Neuronal stem cell (in vitro differentiated cells): ENCODE data around the gene PTPRM.

Experiments used
- DNase-seq: peaks from one replicate; pipeline ENCODE4 v3.0.0-alpha.2; 2013; ENCODE audit warnings: low spot score
- H2AFZ ChIP-seq: one replicate; pipeline ENCODE4 v1.6.1; 2013; ENCODE audit warnings: mild to moderate bottlenecking, low read length, inconsistent platforms
- H2AK5ac ChIP-seq: 2 replicates; pipeline ENCODE4 v1.6.1; 2013; ENCODE audit warnings: low read depth, mild to moderate bottlenecking, inconsistent platforms, low read length, moderate library complexity, mixed read lengths
- H2BK120ac ChIP-seq: 2 replicates; pipeline ENCODE4 v1.6.1; 2013; ENCODE audit warnings: low read depth, mild to moderate bottlenecking, inconsistent platforms, low read length, moderate library complexity, mixed read lengths
- H2BK12ac ChIP-seq: one replicate; pipeline ENCODE4 v1.6.1; 2013; ENCODE audit warnings: low read length, inconsistent platforms
- H2BK15ac ChIP-seq: 2 replicates; pipeline ENCODE4 v1.6.1; 2013; ENCODE audit warnings: mild to moderate bottlenecking, low read length, inconsistent platforms, mixed read lengths
- H2BK5ac ChIP-seq: one replicate; pipeline ENCODE4 v1.6.1; 2013; ENCODE audit warnings: inconsistent platforms, mild to moderate bottlenecking, low read length, moderate library complexity
- H3K14ac ChIP-seq: one replicate; pipeline ENCODE4 v1.6.1; 2013; ENCODE audit warnings: low read length, inconsistent platforms
- H3K18ac ChIP-seq: 2 replicates; pipeline ENCODE4 v1.6.1; 2013; ENCODE audit warnings: low read length, inconsistent platforms
- H3K23ac ChIP-seq: 2 replicates; pipeline ENCODE4 v1.6.1; 2013; ENCODE audit warnings: low read depth, mild to moderate bottlenecking, mixed read lengths, low read length, inconsistent platforms; ENCODE audit not compliant: poor library complexity
- H3K27ac ChIP-seq: replicated peaks from 3 replicates; pipeline ENCODE4 v1.5.1; 2013; ENCODE audit warnings: low read length, inconsistent platforms
- H3K27me3 ChIP-seq, 3 experiments: 2 replicates each; pipeline ENCODE4 v1.6.1; 2013; ENCODE audit warnings: low read length in 3 of 3, mild to moderate bottlenecking in 2 of 3, inconsistent platforms in 1 of 3, low read depth in 1 of 3, mixed read lengths in 1 of 3, moderate library complexity in 1 of 3; ENCODE audit not compliant: control insufficient read depth in 3 of 3, insufficient read depth in 3 of 3
- H3K36me3 ChIP-seq, 2 donors: replicated peaks in 1 of 2; 2 replicates each; pipeline ENCODE4 v1.6.1; 2013; ENCODE audit warnings: low read length in 2 of 2; ENCODE audit not compliant: control insufficient read depth in 2 of 2, insufficient read depth in 2 of 2
- H3K4ac ChIP-seq: 2 replicates; pipeline ENCODE4 v1.6.1; 2013; ENCODE audit warnings: inconsistent platforms, mild to moderate bottlenecking, low read length, moderate library complexity
- H3K4me1 ChIP-seq, 2 donors: 1 replicate in 1 of 2; 2 replicates in 1 of 2; pipeline ENCODE4 v1.6.1; 2013; ENCODE audit warnings: low read length in 2 of 2, low read depth in 1 of 2; ENCODE audit not compliant: control insufficient read depth in 2 of 2, insufficient read depth in 1 of 2
- H3K4me2 ChIP-seq: one replicate; pipeline ENCODE4 v1.6.1; 2013; ENCODE audit warnings: mild to moderate bottlenecking, low read length, inconsistent platforms; ENCODE audit not compliant: insufficient read depth, poor library complexity, severe bottlenecking
- H3K4me3 ChIP-seq, 2 donors: 2 replicates each; pipeline ENCODE4 v1.5.1; 2013; ENCODE audit warnings: low read length in 2 of 2, mild to moderate bottlenecking in 2 of 2, inconsistent platforms in 1 of 2, moderate library complexity in 1 of 2
- H3K79me1 ChIP-seq: one replicate; pipeline ENCODE4 v1.6.1; 2013; ENCODE audit warnings: low read depth, mild to moderate bottlenecking, inconsistent platforms, low read length, moderate library complexity
- H3K9ac ChIP-seq: one replicate; pipeline ENCODE4 v1.6.1; 2013; ENCODE audit warnings: mild to moderate bottlenecking, low read depth, low read length, inconsistent platforms; ENCODE audit not compliant: poor library complexity
- H3K9me3 ChIP-seq, 2 donors: replicated peaks in 1 of 2; 2 replicates each; pipeline versions ENCODE3 to v1.6.1; 2013; ENCODE audit warnings: low read length in 2 of 2, mild to moderate bottlenecking in 2 of 2, inconsistent platforms in 1 of 2, low read depth in 1 of 2, mixed read lengths in 1 of 2, moderate library complexity in 1 of 2; ENCODE audit not compliant: control insufficient read depth in 2 of 2, insufficient read depth in 1 of 2
- H4K8ac ChIP-seq: one replicate; pipeline ENCODE4 v1.6.1; 2013; ENCODE audit warnings: low read depth, mild to moderate bottlenecking, inconsistent platforms, low read length, moderate library complexity
- H4K91ac ChIP-seq: one replicate; pipeline ENCODE4 v1.6.1; 2013; ENCODE audit warnings: low read length, low read depth, mild to moderate bottlenecking, inconsistent platforms; ENCODE audit not compliant: poor library complexity
- WGBS, 2 donors: extraction: QIAGEN DNeasy Blood & Tissue Kit; methylation state at CpG; one replicate each; pipeline ENCODE4 v1.1.7; 2013; ENCODE audit warnings: missing lambda C conversion rate in 2 of 2, mixed read lengths in 1 of 2; ENCODE audit not compliant: insufficient read length in 2 of 2, insufficient replicate concordance in 1 of 2; ENCODE audit errors: extremely low coverage in 2 of 2; 5-methylcytosine and 5-hydroxymethylcytosine counted together

PTPRM gene

GRCh38 chr18:7614042-7614441, 46.9 kb downstream of the PTPRM start:
- Histone ChIP-seq H2BK5ac (no peak overlapping the region), H3K27ac (no peak overlapping the region), H2AFZ (no peak overlapping the region), H3K23ac (no peak overlapping the region), H4K8ac (no peak overlapping the region), H3K4me1 (peaks cover 2 to 5% of the 10 kb centered on the region in 2 donors), H3K79me1 (no peaks in the 10 kb centered on the region), H3K4me3 (no peak overlapping the region), H3K14ac (no peak overlapping the region), H3K4ac (no peak overlapping the region), H3K9me3 (peaks cover 0 to 3% of the 10 kb centered on the region in 2 donors), H3K27me3 (no peaks in the 10 kb centered on the region), H2BK15ac (no peak overlapping the region), H3K18ac (no peak overlapping the region), H4K91ac (no peak overlapping the region), H3K36me3 (no peaks in the 10 kb centered on the region), H2BK12ac (no peak overlapping the region), H2AK5ac (no peak overlapping the region), H3K4me2 (no peak overlapping the region), H3K9ac (no peak overlapping the region), H2BK120ac (no peak overlapping the region)
- no peak for DNase-seq
- no CpG with 5 or more reads among the region's 4 CpGs for whole genome bisulfite sequencing, 2 donors

- no peaks in the 10 kb centered on the region for H3K79me1 ChIP-seq
- no peaks in the 10 kb centered on the region for H3K27me3 ChIP-seq
- H3K27ac ChIP-seq = no peak overlapping the region
- H2BK120ac ChIP-seq = peak overlapping the region; percentile 57
- H3K4ac ChIP-seq = no peak overlapping the region
- no peak overlapping the region for H3K9ac ChIP-seq
- peak overlapping the region; percentile 34 for H4K91ac ChIP-seq
- H3K23ac ChIP-seq = no peak overlapping the region
- H2AFZ ChIP-seq = no peak overlapping the region
- peak overlapping the region; percentile 91 for H2AK5ac ChIP-seq
- no peak overlapping the region for H3K4me3 ChIP-seq
- H3K4me1 ChIP-seq = peaks cover 2 to 14% of the 10 kb centered on the region in 2 donors
- no peak overlapping the region for H4K8ac ChIP-seq
- H3K36me3 ChIP-seq = no peaks in the 10 kb centered on the region
- H3K4me2 ChIP-seq = no peak overlapping the region
- peak overlapping the region; percentile 95 for H2BK15ac ChIP-seq
- H2BK12ac ChIP-seq = peak overlapping the region; percentile 80
- H2BK5ac ChIP-seq = no peak overlapping the region
- no peak overlapping the region for H3K18ac ChIP-seq
- DNase-seq = no peak
- peaks cover 0 to 3% of the 10 kb centered on the region in 2 donors for H3K9me3 ChIP-seq
- no peak overlapping the region for H3K14ac ChIP-seq
- WGBS, 2 donors = no CpG with 5 or more reads among the region's 9 CpGs
Measured at GRCh38 chr18:7615840-7616239, 48.7 kb downstream of the PTPRM start.

DNA sequence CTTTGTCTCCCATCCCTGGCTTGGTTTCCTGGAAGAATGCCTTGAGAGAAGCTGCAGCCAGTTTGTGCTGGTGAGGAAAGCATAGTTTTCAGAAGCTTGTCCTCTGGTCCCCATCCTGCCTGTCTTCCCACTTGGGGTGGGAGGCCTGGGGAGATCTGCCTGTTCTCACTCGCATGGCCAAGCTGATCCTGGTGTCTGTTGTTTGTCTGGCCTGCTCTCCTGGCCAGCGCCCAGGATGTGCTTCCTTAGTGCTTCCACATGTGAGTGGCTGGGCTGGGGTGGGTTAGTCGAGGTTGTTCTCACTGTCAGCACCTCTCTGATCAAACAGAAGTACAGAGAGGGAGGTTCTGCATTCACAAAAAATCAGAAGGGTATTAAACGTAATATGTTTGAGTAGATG, 49.5 kb downstream of the PTPRM start:
- peaks cover 2 to 14% of the 10 kb centered on the region in 2 donors for H3K4me1 ChIP-seq
- no peak overlapping the region for H3K4me3 ChIP-seq
- H3K27me3 ChIP-seq = no peaks in the 10 kb centered on the region
- no peaks in the 10 kb centered on the region for H3K79me1 ChIP-seq
- no peaks in the 10 kb centered on the region for H3K36me3 ChIP-seq
- DNase-seq = no peak
- no peak overlapping the region for H3K14ac ChIP-seq
- no peak overlapping the region for H3K27ac ChIP-seq
- H3K4ac ChIP-seq = no peak overlapping the region
- peak overlapping the region; percentile 91 for H2AK5ac ChIP-seq
- H3K18ac ChIP-seq = peak overlapping the region; percentile 38
- H2BK5ac ChIP-seq = peak overlapping the region; percentile 87
- H3K23ac ChIP-seq = no peak overlapping the region
- no CpG with 5 or more reads among the region's 4 CpGs for WGBS, 2 donors
- no peak overlapping the region for H4K8ac ChIP-seq
- H3K4me2 ChIP-seq = no peak overlapping the region
- H4K91ac ChIP-seq = peak overlapping the region; percentile 76
- peak overlapping the region; percentile 57 for H2BK120ac ChIP-seq
- peaks cover 0 to 3% of the 10 kb centered on the region in 2 donors for H3K9me3 ChIP-seq
- H2BK15ac ChIP-seq = peak overlapping the region; percentile 95
- no peak overlapping the region for H3K9ac ChIP-seq
- H2BK12ac ChIP-seq = peak overlapping the region; percentile 79
- H2AFZ ChIP-seq = no peak overlapping the region

GRCh38 chr18:7617738-7618422, 50.8 kb downstream of the PTPRM start:
- Histone ChIP-seq H2AFZ (no peak overlapping the region), H3K4me3 (no peak overlapping the region), H4K8ac (no peak overlapping the region), H3K4ac (no peak overlapping the region), H3K79me1 (no peaks in the 10 kb centered on the region), H4K91ac (no peak overlapping the region), H2BK15ac (no peak overlapping the region), H3K23ac (no peak overlapping the region), H3K9ac (no peak overlapping the region), H2BK120ac (no peak overlapping the region), H2BK5ac (no peak overlapping the region), H3K18ac (no peak overlapping the region), H3K36me3 (no peaks in the 10 kb centered on the region), H2AK5ac (no peak overlapping the region), H3K4me1 (peaks cover 2 to 16% of the 10 kb centered on the region in 2 donors), H3K4me2 (no peak overlapping the region), H3K9me3 (peaks cover 0 to 3% of the 10 kb centered on the region in 2 donors), H3K27me3 (no peaks in the 10 kb centered on the region), H3K27ac (peak overlapping the region; percentile 33), H3K14ac (no peak overlapping the region), H2BK12ac (no peak overlapping the region)
- peak; percentile 29 for DNase-seq
- no CpG with 5 or more reads among the region's 7 CpGs for whole genome bisulfite sequencing, 2 donors
